ENCODE measurements around the gene NFKBIB. TPM values are rescaled to one million over a fixed set of nuclear protein-coding genes. Genes with fewer than 3 reads are reported as not detected.
"Not testable (repeated sequence)": the region's sequence is repeated elsewhere in the genome, so short reads cannot be mapped to it uniquely, and the experiment has no call there.

NFKBIB gene
- total RNA-seq, 2 donors from 2014 or later = 25.3 to 28.4 TPM

DNA sequence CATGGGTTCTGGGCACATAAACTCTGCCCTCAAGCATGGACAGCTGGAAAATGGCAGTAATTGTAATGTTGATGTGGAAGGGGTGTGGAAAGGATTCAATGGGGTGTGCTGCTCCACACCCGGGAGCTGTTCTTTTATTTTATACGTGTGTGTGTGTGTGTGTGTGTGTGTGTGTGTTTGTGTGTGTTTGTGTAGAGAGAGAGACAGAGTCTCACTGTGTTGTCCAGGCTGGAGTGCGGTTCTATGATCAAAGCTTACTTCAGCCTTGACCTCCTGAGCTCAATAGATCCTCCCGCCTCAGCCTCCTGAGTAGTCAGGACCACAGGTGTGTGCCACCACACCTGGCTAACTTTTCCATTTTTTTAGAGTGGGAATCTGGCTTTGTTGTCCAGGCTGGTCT is 33.8 kb downstream of the NFKBIB start:
- Histone ChIP-seq H3K27me3 (replicated peaks; ENCODE audit: insufficient read depth) (no peaks in the 10 kb centered on the region), H3K4me1 (ENCODE audit: control insufficient read depth in 1 of 2, low read depth in 2 of 2) (peaks cover 8 to 15% of the 10 kb centered on the region in 2 donors), H3K27ac (no peak overlapping the region), H3K9me3 (no peaks in the 10 kb centered on the region), H3K4me3 (no peak overlapping the region), H3K36me3 (peaks cover 8% of the 10 kb centered on the region)
- ATAC-seq (ENCODE audit: insufficient number of reproducible peaks, low FRiP score, low read depth) (no peak), DNase-seq (ENCODE audit: low spot score) (no peak)
- TF ChIP-seq, protein P1, sequence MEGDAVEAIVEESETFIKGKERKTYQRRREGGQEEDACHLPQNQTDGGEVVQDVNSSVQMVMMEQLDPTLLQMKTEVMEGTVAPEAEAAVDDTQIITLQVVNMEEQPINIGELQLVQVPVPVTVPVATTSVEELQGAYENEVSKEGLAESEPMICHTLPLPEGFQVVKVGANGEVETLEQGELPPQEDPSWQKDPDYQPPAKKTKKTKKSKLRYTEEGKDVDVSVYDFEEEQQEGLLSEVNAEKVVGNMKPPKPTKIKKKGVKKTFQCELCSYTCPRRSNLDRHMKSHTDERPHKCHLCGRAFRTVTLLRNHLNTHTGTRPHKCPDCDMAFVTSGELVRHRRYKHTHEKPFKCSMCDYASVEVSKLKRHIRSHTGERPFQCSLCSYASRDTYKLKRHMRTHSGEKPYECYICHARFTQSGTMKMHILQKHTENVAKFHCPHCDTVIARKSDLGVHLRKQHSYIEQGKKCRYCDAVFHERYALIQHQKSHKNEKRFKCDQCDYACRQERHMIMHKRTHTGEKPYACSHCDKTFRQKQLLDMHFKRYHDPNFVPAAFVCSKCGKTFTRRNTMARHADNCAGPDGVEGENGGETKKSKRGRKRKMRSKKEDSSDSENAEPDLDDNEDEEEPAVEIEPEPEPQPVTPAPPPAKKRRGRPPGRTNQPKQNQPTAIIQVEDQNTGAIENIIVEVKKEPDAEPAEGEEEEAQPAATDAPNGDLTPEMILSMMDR (IDR thresholded peaks at IDR 0.05) = no peak

DNA sequence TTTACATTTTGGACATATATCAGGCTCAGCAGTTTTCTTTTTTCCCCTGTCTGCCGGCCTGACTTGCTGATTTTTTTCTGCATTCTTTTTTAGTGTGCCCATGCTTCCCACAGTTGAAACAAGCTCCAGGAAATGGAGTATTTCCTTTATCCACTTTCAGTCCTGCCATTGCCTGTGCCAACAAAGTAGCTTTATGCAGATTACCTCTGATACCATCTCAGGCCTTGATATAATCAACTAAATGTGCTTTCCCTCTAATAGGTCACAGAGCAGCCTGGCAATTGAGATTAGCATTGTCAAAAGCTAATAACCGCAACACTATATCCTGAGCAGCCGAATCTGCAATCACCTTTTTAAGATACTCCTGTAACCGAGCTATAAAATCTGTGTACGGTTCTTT is 40.2 kb downstream of the NFKBIB start:
- ATAC-seq (ENCODE audit: insufficient number of reproducible peaks, low FRiP score, low read depth) = no peak
- Histone ChIP-seq H3K9me3 (no peaks in the 10 kb centered on the region), H3K4me1 (ENCODE audit: control insufficient read depth in 1 of 2, low read depth in 2 of 2) (no peaks in the 10 kb centered on the region), H3K27me3 (replicated peaks; ENCODE audit: insufficient read depth) (no peaks in the 10 kb centered on the region), H3K27ac (no peak overlapping the region), H3K36me3 (no peaks in the 10 kb centered on the region), H3K4me3 (no peak overlapping the region)
- TF ChIP-seq, protein P1 (IDR thresholded peaks at IDR 0.05) = no peak
- no peak for DNase-seq (ENCODE audit: low spot score)

DNA sequence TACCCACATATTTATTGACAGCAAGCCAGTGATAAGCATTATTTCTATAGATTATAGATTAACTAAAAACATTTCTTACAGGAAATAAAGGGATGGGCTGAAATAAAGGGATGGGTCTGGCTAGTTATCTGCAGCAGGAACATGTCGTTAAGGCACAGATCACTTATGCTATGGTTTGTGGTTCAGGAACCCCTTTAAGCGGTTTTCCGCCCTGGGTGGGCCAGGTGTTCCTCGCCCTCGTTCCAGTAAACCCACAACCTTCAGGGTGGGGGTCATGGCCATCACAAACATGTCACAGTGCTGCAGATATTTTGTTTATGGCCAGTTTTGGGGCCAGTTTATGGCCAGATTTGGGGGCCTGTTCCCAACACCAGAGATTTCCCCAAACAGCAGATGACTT is 41.7 kb downstream of the NFKBIB start:
- not testable (repeated sequence) for H3K4me1 ChIP-seq (ENCODE audit: control insufficient read depth in 1 of 2, low read depth in 2 of 2); H3K27me3 ChIP-seq (replicated peaks; ENCODE audit: insufficient read depth); ATAC-seq (ENCODE audit: insufficient number of reproducible peaks, low FRiP score, low read depth); DNase-seq (ENCODE audit: low spot score); H3K4me3 ChIP-seq; H3K9me3 ChIP-seq; H3K36me3 ChIP-seq; H3K27ac ChIP-seq

DNA sequence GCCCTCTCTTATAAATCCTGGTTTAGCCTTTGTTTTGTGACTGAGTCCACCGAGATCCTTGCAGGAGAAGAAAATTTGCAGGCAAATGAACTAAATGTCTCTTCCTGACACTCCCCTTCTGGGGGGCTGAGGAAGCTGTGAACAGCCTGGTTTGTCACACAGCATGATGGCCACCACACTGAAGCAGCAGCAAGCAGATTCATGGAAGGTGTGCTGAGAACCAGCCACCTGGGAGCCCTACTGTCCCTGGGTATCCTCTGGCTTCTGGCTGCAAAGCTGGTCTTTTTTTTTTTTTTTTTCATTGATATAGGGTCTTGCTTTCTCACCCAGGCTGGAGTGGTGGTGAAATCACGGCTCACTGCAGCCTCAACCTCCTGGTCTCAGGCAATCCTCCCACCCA is 42.2 kb downstream of the NFKBIB start:
- no peak overlapping the region for H3K27ac ChIP-seq
- H3K4me1 ChIP-seq (ENCODE audit: control insufficient read depth in 1 of 2, low read depth in 2 of 2) = no peaks in the 10 kb centered on the region
- no peaks in the 10 kb centered on the region for H3K27me3 ChIP-seq (replicated peaks; ENCODE audit: insufficient read depth)
- no peaks in the 10 kb centered on the region for H3K9me3 ChIP-seq
- TF ChIP-seq, protein P1 (IDR thresholded peaks at IDR 0.05) = no peak
- ATAC-seq (ENCODE audit: insufficient number of reproducible peaks, low FRiP score, low read depth) (no peak), DNase-seq (ENCODE audit: low spot score) (no peak)
- H3K4me3 ChIP-seq = no peak overlapping the region
- H3K36me3 ChIP-seq = peaks cover 8% of the 10 kb centered on the region

DNA sequence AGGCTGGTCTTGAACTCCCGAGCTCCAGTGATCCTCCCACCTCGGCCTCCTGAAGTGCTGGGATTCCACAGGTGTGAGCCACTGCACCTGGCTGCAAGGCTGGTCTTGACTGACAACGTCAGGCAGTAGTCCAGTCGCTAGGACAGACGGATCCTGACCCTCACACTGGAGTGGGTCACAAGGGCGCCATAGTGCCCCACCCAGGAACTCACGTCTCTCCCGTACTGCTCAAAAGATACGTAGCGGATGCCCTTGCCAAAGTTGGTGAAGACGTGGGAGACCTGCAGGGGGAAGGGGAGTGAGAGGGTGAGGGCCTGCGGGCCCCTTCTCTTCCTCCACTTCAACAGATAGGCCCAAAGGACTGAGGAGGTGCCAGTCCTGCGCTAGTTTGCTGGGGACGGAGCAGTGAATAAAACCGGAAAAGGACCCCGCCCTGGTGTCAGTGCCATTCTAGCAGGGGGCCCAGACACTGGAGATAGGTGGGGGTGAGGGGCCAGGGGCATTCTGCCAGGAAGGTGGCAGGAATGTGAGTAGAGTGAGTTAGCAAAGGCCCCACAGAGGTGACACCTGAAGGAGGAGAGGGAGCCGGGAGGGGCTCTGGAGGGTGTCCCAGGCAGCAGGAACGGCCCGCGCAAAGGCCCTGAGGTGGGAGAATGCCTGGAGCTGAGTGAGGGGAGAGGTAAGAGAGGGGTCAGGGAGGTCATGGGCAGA is 42.9 kb downstream of the NFKBIB start:
- DNase-seq (ENCODE audit: low spot score) = no peak
- Histone ChIP-seq H3K4me3 (no peak overlapping the region), H3K4me1 (ENCODE audit: control insufficient read depth in 1 of 2, low read depth in 2 of 2) (no peaks in the 10 kb centered on the region), H3K27me3 (replicated peaks; ENCODE audit: insufficient read depth) (no peaks in the 10 kb centered on the region), H3K36me3 (peaks cover 10% of the 10 kb centered on the region), H3K27ac (no peak overlapping the region), H3K9me3 (no peaks in the 10 kb centered on the region)
- TF ChIP-seq, protein P1 (IDR thresholded peaks at IDR 0.05) = no peak
- ATAC-seq (ENCODE audit: insufficient number of reproducible peaks, low FRiP score, low read depth) = no peak

Measured in thoracic aorta (tissue), 2 donors.